GM18951 (cell line): ENCODE results near the gene PSORS1C2.
"Not testable (repeated sequence)": the region's sequence is repeated elsewhere in the genome, so short reads cannot be mapped to it uniquely, and the experiment has no call there.

Experiments used
- POLR2A ChIP-seq: IDR thresholded peaks from 4 replicates; pipeline ENCODE4 v1.6.1; 2011; ENCODE audit warnings: mild to moderate bottlenecking; ENCODE audit not compliant: insufficient read length, insufficient read depth; ENCODE audit errors: extremely low read depth
- in situ Hi-C: fragments of 300-500 bp; cut with MboI; formaldehyde crosslinking; loops from one replicate; pipeline ENCODE4 v1.12.0; 2022; ENCODE audit warnings: low sequenced_read_pairs, mixed read lengths, inconsistent platforms; ENCODE audit not compliant: unreplicated experiment

Gene PSORS1C2

DNA sequence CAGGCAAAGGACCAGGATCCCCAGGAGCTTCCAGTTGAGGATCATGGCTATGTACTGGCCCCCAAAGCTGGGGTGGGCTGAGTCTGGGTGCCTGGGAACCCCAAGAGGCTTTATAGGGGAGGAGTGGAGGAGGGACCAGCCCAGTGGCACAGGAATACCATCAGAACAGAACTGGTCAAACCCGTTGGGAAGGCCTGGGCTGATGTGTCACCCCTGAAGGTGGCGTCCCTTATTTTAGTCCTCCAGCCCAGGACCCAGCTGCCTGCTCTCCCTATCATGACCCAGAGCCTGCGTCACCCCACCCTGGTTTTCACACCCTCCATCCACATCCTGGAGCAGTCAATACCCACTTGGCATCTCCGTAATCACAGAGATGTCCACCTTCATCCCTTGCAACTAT lies at the start of gene PSORS1C2:
TSS of gene PSORS1C2 (minus strand) at position 85 of the 400 bp plus-strand sequence. CDS start at position 45, 40 bp downstream.
- in situ Hi-C loops: loop anchor here (5.0 to 10.0 kb wide), 2 partner anchors 53 to 226 kb away; no protein-coding TSS in a partner anchor

DNA sequence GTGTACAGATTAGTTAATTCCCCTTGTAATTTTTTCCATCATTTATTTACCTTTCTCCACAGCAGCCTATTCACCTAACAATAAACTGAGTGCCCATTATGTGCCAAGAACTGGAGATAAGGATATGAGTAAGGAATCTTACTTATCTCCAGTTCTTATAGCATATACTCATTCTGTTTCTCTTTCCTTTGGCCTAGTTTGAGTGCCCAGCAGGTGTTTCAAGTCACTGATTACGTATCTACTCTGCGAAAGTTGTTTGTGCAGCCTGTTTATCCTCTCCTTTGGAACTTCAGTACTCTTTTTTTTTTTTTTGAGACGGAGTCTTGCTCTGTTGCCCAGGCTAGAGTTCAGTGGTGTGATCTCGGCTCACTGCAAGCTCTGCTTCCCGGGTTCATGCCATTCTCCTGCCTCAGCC lies 48.9 kb upstream of the PSORS1C2 start:
- in situ Hi-C loops: no loop called here
- TF ChIP-seq POLR2A: no peak

More for the DNA sequence above, at the start of gene PSORS1C2:
- no peak for TF ChIP-seq POLR2A

DNA sequence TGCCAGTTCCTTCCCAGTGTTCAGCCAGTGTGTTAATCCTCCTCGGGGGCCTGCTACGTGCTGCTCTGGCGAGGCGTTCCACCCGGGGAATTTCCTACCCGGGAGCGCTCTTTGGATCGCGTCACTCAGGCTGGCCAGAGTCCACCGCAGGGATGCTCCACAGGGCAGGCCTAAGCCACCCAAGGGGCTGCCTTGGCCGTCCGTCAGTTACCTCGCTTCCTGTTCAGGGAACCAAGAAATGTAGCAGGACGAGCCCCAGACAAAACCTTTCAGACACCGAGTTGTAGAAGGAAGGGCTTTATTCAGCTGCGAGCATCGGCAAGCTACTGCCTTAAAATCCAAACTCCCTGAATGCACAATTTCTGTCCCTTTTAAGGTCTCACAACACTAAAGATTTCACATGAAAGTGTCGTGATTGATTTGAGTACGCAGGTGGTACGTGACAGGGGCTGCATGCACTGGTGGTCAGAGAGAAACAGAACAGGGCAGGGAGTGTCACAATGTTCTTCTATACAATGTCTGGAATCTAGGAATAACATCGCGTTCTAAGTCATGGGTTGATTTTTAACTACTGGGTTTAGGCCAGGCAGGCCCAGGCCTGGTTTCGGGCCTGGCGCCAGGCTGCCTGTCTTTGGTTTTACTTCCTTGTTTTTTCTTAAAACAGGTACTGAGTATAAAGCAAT lies 47.3 kb upstream of the PSORS1C2 start:
- no peak for TF ChIP-seq POLR2A
- in situ Hi-C loops: no loop called here

DNA sequence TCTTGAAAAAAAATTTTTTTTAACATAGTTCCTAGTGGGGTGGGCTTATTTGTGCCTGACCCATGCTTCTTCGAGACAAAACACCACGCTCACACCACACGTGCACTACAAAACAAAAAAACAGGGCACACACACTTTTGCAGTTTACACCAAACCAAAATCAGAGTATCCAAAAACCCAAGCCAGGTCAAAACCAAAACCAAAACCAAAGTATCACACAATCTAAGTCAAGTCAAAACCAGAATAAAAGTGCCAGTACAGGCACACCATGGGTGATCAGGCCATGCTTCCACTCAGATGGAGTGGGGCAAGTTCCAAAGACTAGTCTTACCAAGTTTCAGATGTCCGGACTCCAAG lies 46.8 kb upstream of the PSORS1C2 start:
- in situ Hi-C loops: not testable (repeated sequence)

DNA sequence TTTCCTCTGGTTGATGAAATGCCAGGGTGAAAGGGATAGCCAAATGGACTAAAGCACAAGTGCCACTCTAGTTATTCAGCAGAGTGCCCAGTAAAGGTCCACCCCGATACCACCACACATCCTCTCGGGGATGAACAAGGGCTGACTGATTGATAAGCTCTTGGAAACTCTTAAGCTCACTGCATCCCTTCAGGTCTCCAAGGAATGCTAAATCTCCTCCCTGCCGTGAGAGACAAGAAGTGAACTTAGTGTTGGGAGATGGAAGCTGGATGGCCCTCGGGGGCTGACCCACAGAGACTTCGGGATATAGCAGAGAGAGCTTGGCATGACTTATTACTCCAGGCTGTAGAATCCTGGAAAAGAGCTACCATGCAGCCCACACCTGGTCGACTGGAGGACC lies 45.0 kb upstream of the PSORS1C2 start:
- in situ Hi-C loops: not testable (repeated sequence)

DNA sequence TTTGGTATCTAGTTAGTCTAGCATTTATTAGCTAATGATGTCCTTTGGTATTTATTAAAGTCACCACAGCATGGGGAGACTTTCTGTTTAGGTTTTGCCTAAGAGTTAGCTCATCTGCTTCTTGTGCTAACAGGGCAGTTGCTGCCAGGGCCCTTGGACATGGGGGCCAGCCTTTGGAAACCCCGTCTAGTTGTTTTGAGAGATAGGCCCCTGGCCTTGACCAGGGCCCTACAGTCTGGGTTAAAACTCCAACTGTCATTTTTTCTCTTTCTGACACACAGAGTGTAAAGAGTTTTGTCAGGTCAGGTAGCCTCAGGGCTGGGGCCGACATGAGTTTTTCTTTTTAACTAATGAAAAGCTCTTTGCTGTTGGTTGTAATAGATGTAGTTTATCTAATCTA lies 44.4 kb upstream of the PSORS1C2 start:
- in situ Hi-C loops: not testable (repeated sequence)

DNA sequence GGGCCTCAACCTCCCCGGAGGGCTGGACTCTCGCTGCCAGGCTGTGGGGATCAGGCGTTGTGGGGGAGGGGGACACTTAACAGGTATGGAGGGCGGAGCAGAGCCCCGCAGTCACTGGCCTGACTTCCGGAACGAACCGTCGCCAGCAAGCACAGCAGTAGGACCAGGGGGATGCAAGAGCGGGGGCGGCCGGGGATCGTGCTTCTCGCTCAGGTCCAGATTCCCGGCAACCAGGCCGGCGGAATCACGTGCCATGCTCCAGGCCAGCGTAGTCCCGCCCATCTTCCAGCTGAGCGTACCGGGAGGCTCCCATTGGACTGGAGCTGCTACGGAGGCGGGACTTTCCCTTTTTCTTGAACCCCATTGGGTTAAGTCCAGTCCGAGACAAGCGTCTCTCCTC lies 41.6 kb upstream of the PSORS1C2 start:
- in situ Hi-C loops: no loop called here
- TF ChIP-seq POLR2A: no peak

DNA sequence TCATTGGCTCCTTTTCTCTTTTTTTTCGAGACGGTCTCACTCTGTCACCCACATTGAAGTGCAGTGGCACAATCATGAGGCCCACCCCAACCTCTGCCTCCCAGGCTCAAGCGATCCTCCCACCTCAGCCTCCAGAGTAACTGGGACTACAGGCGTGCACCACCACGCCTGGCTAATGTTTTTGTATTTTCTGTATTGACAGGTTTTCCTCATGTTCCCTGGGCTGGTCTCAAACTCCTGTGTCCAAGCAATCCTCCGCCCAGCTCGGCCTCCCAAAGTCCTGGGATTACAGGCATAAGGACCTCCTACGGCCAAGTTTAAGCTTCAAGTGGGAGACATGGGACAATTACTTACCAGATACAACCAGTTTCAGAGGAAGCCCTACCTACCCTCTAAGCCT lies 41.0 kb upstream of the PSORS1C2 start:
- in situ Hi-C loops: no loop called here
- no peak for TF ChIP-seq POLR2A

DNA sequence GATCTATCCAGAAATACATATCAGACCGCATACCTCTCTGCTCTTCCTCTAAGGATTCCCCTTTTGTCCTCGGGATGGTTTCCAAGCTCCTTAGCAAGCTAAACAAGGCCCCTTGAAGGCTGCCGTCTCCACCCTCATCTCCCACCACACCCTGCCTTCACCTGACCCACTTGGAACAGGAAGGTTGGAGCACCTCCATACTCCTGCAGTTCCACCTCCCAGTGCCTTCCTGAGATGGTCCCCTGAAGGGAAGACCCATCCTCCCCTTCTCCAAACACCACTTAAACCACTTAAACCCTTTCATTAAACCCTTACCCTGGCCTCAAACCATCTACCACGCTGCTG lies 40.1 kb upstream of the PSORS1C2 start:
- in situ Hi-C loops: no loop called here
- TF ChIP-seq POLR2A: no peak

DNA sequence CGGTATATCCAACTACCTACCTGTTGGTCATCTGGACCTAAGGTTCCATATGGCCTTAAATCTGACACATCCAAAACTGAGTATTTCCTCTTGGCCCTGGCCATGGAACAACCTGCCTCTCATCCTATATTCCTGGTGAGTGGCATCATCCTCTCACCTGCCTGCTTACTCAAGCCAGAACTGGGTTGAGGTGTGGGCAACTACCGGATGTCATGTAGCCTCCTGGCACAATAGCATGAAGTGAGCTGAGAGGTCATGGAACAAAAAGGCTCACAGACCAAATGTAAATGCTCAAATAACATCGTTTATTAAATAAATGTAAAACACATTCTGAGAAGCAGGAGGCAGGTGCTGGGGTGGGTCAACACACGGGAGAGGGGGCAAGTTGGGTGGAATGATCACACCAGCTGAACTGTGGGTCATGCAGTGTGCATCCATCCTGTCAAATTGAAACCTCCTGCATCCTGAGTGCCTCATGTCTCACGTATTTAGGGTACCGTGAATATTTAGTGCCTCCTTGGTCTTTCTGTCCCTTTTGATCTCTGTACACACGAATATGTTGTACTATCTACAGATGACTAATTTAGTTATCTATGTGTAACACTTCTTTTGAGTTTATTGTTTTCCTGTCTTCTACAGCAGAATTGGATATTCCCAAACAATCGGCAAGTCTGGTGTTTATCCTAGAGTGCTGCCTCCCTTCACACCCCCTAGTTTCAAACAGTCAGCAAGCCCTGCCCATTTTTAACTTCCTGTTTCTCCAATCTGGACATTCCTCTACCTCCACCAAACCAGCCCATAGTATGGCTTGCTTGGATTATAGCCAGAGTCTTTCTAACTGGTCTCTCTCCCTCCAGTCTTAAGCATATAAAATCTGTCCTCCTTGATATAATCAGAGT lies 39.5 kb upstream of the PSORS1C2 start:
- in situ Hi-C loops: no loop called here
- TF ChIP-seq POLR2A: no peak

DNA sequence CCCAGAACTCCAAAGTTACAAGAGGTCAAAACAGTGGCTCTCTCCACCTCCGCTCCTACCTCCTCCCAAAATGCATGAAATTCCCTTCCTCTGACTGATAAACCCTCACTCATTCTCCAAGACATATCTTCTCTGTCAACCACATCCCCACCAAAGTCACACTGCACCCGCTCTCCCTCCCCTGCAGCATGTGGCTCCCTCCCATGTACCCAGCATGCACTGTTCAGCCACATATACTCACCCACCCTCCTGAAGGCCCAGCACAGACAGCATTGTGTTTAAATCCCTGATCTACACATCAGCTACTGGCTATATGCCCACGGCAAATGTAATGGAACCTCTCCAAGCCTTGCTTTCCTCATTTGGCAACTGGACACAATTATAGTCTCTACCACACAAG lies 37.1 kb upstream of the PSORS1C2 start:
- in situ Hi-C loops: no loop called here
- no peak for TF ChIP-seq POLR2A

DNA sequence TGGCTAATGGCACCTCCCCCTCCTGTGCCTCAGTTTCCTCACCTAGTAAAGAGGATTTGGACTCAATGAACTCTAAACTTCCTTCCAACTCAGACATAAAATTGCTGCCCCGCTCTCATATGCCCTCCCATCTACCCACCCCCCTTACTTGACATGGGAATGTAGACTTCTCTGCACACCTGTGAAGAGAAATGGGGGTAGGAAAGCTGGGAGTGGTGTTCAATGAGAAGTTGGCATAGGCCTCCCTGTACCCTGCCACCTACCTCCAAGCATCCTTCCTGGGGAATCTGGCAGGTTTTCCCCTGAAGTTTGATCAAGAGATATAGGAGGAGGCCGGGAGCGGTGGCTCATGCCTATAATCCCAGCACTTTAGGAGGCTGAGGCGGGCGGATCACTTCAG lies 35.5 kb upstream of the PSORS1C2 start:
- in situ Hi-C loops: no loop called here
- no peak for TF ChIP-seq POLR2A

DNA sequence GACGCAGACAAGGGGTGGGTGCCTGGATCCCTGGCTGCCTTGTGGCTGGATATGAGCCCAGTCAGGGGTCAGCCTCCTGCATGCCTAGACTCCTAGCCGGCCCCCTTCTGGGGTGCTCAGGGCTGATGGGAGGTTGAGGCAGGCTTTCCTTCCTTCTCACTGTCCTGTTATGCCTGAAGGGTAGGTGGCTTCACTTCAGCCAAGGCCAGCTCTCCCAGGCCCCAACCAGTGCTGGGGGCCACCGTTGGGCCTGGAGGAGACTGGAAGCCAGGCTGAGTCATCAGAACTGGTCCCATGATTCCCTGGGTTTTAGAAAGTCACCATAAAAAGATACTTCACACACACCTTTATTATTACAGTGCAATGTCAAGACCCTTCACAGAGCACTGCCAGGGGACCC lies 34.5 kb upstream of the PSORS1C2 start:
- no peak for TF ChIP-seq POLR2A
- in situ Hi-C loops: no loop called here

DNA sequence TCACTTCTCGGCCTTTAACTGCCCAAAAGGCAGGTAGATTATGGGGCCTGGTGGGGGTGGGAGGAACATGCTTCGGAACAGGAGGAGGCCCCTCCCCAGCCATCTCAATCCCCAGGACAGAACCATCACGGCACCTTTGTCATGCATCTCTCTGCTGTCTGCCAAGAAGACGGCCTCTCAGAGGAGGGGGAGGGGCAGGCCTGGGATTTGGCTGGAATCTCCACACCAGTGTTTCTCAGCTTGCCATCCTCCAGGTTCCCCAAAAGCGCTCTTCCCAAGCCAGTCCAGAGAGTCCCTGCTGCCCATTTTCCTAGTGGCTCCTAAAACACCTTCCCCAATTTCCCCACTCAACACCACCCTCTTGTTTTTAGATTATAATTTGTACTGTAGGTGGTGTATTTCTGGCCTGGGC lies 34.1 kb upstream of the PSORS1C2 start:
- in situ Hi-C loops: no loop called here
- no peak for TF ChIP-seq POLR2A
